GM21825 (cell line): ENCODE measurements around the gene GFOD2.

Source experiments
- ATAC-seq: cut with Tn5 transposase; IDR thresholded peaks from one replicate; pipeline ENCODE4 v1.9.1; 2021; ENCODE audit warnings: mild to moderate bottlenecking, moderate library complexity; ENCODE audit not compliant: unreplicated experiment

Gene GFOD2

GRCh38 chr16:67673712-67674580 is 45.2 kb downstream of the GFOD2 start:
- ATAC-seq: no peak

- ATAC-seq: no peak
Observed at GRCh38 chr16:67672739-67673662, 46.1 kb downstream of the GFOD2 start.

GRCh38 chr16:67672306-67672705 is 46.8 kb downstream of the GFOD2 start:
- no peak for ATAC-seq

GRCh38 chr16:67669499-67670101 is 49.5 kb downstream of the GFOD2 start:
- no peak for ATAC-seq

GRCh38 chr16:67668495-67669157 is 50.5 kb downstream of the GFOD2 start:
- no peak for ATAC-seq

GRCh38 chr16:67667817-67668494 is 51.2 kb downstream of the GFOD2 start:
- peak; percentile 64 for ATAC-seq

GRCh38 chr16:67667453-67667816 is 51.7 kb downstream of the GFOD2 start:
- no peak for ATAC-seq

GRCh38 chr16:67666559-67667452 is 52.3 kb downstream of the GFOD2 start, which contains the start of the genes C16orf86 and ENKD1:
Gene C16orf86 (plus strand): TSS chr16:67666814. CDS start chr16:67666971, 157 bp downstream.
Gene ENKD1 (minus strand): TSS chr16:67666750. CDS start chr16:67666442, 308 bp downstream.
- peak; percentile 47 for ATAC-seq

- ATAC-seq: no peak
Observed at GRCh38 chr16:67666032-67666551, 53.0 kb downstream of the GFOD2 start.

GRCh38 chr16:67665598-67665997 is 53.5 kb downstream of the GFOD2 start:
- no peak for ATAC-seq

GRCh38 chr16:67664871-67665270 is 54.2 kb downstream of the GFOD2 start:
- no peak for ATAC-seq

GRCh38 chr16:67664258-67664657 is 54.9 kb downstream of the GFOD2 start:
- no peak for ATAC-seq

GRCh38 chr16:67663877-67664222 is 55.3 kb downstream of the GFOD2 start:
- ATAC-seq: no peak

GRCh38 chr16:67663151-67663876 is 55.8 kb downstream of the GFOD2 start:
- no peak for ATAC-seq

GRCh38 chr16:67662653-67663010 is 56.5 kb downstream of the GFOD2 start:
- ATAC-seq: no peak

- ATAC-seq: no peak
Observed at GRCh38 chr16:67661886-67662652, 57.0 kb downstream of the GFOD2 start.

GRCh38 chr16:67661101-67661761 is 57.9 kb downstream of the GFOD2 start:
- no peak for ATAC-seq
